Neural cell (in vitro differentiated cells): ENCODE data around the gene FGD6. TPM values are rescaled to one million over a fixed set of nuclear protein-coding genes. Genes with fewer than 3 reads are reported as not detected.

Experiments
- H2AFZ ChIP-seq: fragments of 200-600, 300-800 bp; sonication (generic), shearing (Covaris generic); 2 replicates; pipeline ENCODE4 v1.6.0; 2014; ENCODE audit warnings: low read depth, mild to moderate bottlenecking, antibody characterized with exemption, low read length, moderate library complexity
- H3F3A ChIP-seq: fragments of 200-600 bp; shearing (Covaris generic); 2 replicates; pipeline ENCODE4 v1.6.1; 2016; ENCODE audit warnings: mild to moderate bottlenecking, moderate library complexity, mixed read lengths, antibody characterized with exemption, low read length; ENCODE audit not compliant: insufficient read depth, poor library complexity, severe bottlenecking
- H3K27ac ChIP-seq: fragments of 200-600, 300-800 bp; sonication (generic), shearing (Covaris generic); 2 replicates; pipeline ENCODE4 v1.5.1; 2014; ENCODE audit warnings: mild to moderate bottlenecking, low read length, moderate library complexity
- H3K27me3 ChIP-seq: fragments of 300-800, 200-600 bp; sonication (generic), shearing (Covaris generic); 2 replicates; pipeline ENCODE4 v1.6.0; 2014; ENCODE audit warnings: mild to moderate bottlenecking, low read depth, low read length, moderate library complexity; ENCODE audit not compliant: insufficient read depth
- H3K36me3 ChIP-seq: fragments of 300-800, 200-600 bp; sonication (generic), shearing (Covaris generic); 2 replicates; pipeline ENCODE4 v1.5.1; 2014; ENCODE audit warnings: mild to moderate bottlenecking, antibody characterized with exemption, low read length, moderate library complexity; ENCODE audit not compliant: insufficient read depth
- H3K4me2 ChIP-seq: fragments of 300-800, 200-600 bp; sonication (generic), shearing (Covaris generic); 2 replicates; pipeline ENCODE4 v1.6.0; 2014; ENCODE audit warnings: mild to moderate bottlenecking, low read length
- H3K4me3 ChIP-seq: fragments of 300-800, 200-600 bp; sonication (generic), shearing (Covaris generic); 2 replicates; pipeline ENCODE4 v1.5.1; 2014; ENCODE audit warnings: mild to moderate bottlenecking, low read length, moderate library complexity
- H3K79me2 ChIP-seq: fragments of 200-600 bp; shearing (Covaris generic); replicated peaks from 2 replicates; pipeline ENCODE4 v1.6.0; 2014; ENCODE audit warnings: mild to moderate bottlenecking, low read length, moderate library complexity; ENCODE audit not compliant: insufficient read depth
- H3K9ac ChIP-seq: fragments of 300-800, 200-600 bp; sonication (generic), shearing (Covaris generic); 2 replicates; pipeline ENCODE4 v1.6.1; 2016; ENCODE audit warnings: mild to moderate bottlenecking, low read length, mixed read lengths
- H3K9me2 ChIP-seq: fragments of 200-600 bp; shearing (Covaris generic); 2 replicates; pipeline ENCODE4 v1.6.1; 2016; ENCODE audit warnings: mild to moderate bottlenecking, low read length, mixed read lengths; ENCODE audit not compliant: insufficient read depth
- H3K9me3 ChIP-seq: fragments of 200-600, 300-800 bp; sonication (generic), shearing (Covaris generic); 2 replicates; pipeline ENCODE4 v1.6.1; 2016; ENCODE audit warnings: mild to moderate bottlenecking, mixed run types, low read length, moderate library complexity, mixed read lengths
- H4K20me1 ChIP-seq: fragments of 200-600 bp; shearing (Covaris generic); 2 replicates; pipeline ENCODE4 v1.6.1; 2016; ENCODE audit warnings: mild to moderate bottlenecking, mixed run types; ENCODE audit not compliant: insufficient read depth
- EP300 ChIP-seq: fragments of 450-650 bp; conservative IDR thresholded peaks from 2 replicates; pipeline ENCODE4 v1.6.1; 2014; ENCODE audit warnings: antibody characterized with exemption, mild to moderate bottlenecking, moderate library complexity; ENCODE audit not compliant: poor library complexity, severe bottlenecking
- EZH2 ChIP-seq: fragments of 200-600, 300-800 bp; shearing (Covaris generic), sonication (generic); IDR thresholded peaks from 2 replicates; pipeline ENCODE4 v1.6.1; 2014; ENCODE audit warnings: antibody characterized with exemption, low read length, borderline replicate concordance, mild to moderate bottlenecking; ENCODE audit not compliant: insufficient read depth, poor library complexity, severe bottlenecking
- MXI1 ChIP-seq: fragments of 450-650 bp; conservative IDR thresholded peaks from 2 replicates; pipeline ENCODE4 v1.6.1; 2014; ENCODE audit warnings: antibody characterized with exemption, mild to moderate bottlenecking; ENCODE audit not compliant: poor library complexity, severe bottlenecking
- POLR2AphosphoS5 ChIP-seq: IDR thresholded peaks from 2 replicates; pipeline ENCODE4 v1.6.1; 2012
- RAD21 ChIP-seq: fragments of 450-650 bp; conservative IDR thresholded peaks from 2 replicates; pipeline ENCODE4 v1.6.1; 2014; ENCODE audit warnings: antibody characterized with exemption, mild to moderate bottlenecking, moderate library complexity
- SMC3 ChIP-seq: fragments of 450-650 bp; conservative IDR thresholded peaks from 2 replicates; pipeline ENCODE4 v1.6.1; 2014; ENCODE audit warnings: antibody characterized with exemption, mild to moderate bottlenecking, moderate library complexity; ENCODE audit not compliant: poor library complexity
- TAF1 ChIP-seq: IDR thresholded peaks from 2 replicates; pipeline ENCODE4 v1.6.1; 2012; ENCODE audit warnings: low read depth
- polyA plus RNA-seq: library from polyadenylated mRNA; depleted of rRNA; stranded (reverse); fragments of >200 nt; gene quantifications from 2 replicates; pipeline ENCODE4 v1.2.3, GENCODE V29; 2014
- TF ChIP-seq, protein P1 (sequence below): IDR thresholded peaks from 2 replicates; pipeline ENCODE4 v1.6.1; 2012; ENCODE audit warnings: borderline replicate concordance
- TF ChIP-seq, protein P2 (sequence below): fragments of 450-650 bp; IDR thresholded peaks from 2 replicates; pipeline ENCODE4 v1.5.1; 2014; ENCODE audit warnings: antibody characterized with exemption, mild to moderate bottlenecking, moderate library complexity; ENCODE audit not compliant: poor library complexity, severe bottlenecking

The FGD6 gene
- polyA plus RNA-seq, 1 donor from 2014 or later = 4.6 TPM

DNA sequence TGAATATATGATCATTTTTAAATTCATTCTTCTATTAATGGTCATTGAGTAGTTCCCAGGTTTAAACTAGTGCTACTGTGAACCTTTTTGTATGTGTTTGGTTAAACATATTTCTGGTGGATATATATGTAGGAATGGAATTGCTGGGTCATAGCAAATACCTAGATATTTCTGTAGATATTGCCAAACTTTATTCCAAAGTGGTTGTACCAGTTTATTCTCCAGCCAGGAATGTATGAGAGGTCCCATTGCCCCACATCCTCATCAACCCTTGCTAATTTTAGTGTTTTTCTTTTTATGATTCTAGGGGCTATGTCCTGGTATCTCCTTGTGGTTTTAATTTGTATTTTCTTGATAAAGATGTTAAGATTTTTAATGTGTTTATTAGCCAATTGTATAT lies 3.5 kb upstream of the FGD6 start:
- Histone ChIP-seq H2AFZ (no peak overlapping the region), H3K27ac (peak overlapping the region; percentile 99), H4K20me1 (peaks cover 17% of the 10 kb centered on the region), H3K9ac (no peak overlapping the region), H3K27me3 (no peaks in the 10 kb centered on the region), H3K9me3 (no peaks in the 10 kb centered on the region), H3F3A (peaks cover 4% of the 10 kb centered on the region), H3K79me2 (peaks cover 81% of the 10 kb centered on the region), H3K4me3 (peak overlapping the region; percentile 82), H3K36me3 (no peaks in the 10 kb centered on the region), H3K4me2 (peak overlapping the region; percentile 38), H3K9me2 (no peaks in the 10 kb centered on the region)
- TF ChIP-seq, protein P1, sequence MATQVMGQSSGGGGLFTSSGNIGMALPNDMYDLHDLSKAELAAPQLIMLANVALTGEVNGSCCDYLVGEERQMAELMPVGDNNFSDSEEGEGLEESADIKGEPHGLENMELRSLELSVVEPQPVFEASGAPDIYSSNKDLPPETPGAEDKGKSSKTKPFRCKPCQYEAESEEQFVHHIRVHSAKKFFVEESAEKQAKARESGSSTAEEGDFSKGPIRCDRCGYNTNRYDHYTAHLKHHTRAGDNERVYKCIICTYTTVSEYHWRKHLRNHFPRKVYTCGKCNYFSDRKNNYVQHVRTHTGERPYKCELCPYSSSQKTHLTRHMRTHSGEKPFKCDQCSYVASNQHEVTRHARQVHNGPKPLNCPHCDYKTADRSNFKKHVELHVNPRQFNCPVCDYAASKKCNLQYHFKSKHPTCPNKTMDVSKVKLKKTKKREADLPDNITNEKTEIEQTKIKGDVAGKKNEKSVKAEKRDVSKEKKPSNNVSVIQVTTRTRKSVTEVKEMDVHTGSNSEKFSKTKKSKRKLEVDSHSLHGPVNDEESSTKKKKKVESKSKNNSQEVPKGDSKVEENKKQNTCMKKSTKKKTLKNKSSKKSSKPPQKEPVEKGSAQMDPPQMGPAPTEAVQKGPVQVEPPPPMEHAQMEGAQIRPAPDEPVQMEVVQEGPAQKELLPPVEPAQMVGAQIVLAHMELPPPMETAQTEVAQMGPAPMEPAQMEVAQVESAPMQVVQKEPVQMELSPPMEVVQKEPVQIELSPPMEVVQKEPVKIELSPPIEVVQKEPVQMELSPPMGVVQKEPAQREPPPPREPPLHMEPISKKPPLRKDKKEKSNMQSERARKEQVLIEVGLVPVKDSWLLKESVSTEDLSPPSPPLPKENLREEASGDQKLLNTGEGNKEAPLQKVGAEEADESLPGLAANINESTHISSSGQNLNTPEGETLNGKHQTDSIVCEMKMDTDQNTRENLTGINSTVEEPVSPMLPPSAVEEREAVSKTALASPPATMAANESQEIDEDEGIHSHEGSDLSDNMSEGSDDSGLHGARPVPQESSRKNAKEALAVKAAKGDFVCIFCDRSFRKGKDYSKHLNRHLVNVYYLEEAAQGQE = no peak
- TF ChIP-seq MXI1 (no peak), TAF1 (no peak), EP300 (no peak), EZH2 (no peak), RAD21 (no peak), SMC3 (no peak), POLR2AphosphoS5 (no peak)
- TF ChIP-seq, protein P2, sequence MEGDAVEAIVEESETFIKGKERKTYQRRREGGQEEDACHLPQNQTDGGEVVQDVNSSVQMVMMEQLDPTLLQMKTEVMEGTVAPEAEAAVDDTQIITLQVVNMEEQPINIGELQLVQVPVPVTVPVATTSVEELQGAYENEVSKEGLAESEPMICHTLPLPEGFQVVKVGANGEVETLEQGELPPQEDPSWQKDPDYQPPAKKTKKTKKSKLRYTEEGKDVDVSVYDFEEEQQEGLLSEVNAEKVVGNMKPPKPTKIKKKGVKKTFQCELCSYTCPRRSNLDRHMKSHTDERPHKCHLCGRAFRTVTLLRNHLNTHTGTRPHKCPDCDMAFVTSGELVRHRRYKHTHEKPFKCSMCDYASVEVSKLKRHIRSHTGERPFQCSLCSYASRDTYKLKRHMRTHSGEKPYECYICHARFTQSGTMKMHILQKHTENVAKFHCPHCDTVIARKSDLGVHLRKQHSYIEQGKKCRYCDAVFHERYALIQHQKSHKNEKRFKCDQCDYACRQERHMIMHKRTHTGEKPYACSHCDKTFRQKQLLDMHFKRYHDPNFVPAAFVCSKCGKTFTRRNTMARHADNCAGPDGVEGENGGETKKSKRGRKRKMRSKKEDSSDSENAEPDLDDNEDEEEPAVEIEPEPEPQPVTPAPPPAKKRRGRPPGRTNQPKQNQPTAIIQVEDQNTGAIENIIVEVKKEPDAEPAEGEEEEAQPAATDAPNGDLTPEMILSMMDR = no peak

DNA sequence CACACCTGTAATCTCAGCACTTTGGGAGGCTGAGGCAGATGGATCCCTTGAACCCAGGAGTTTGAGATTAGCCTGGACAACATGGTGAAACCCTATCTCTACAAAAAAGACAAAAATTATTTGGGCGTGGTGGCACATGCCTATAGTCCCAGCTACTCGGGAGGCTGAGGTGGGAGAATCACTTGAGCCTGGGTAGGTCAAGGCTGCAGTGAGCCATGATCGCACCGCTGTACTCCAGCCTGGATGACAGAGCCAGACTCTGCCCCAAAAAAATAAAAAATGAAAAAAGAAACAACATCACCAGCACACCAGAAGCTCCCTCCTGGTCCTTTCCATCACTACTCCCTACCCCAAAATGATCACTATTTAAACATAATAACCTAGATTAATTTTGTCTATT lies 2.9 kb upstream of the FGD6 start:
- Histone ChIP-seq H3K36me3 (no peaks in the 10 kb centered on the region), H4K20me1 (peaks cover 17% of the 10 kb centered on the region), H3K4me3 (peak overlapping the region; percentile 82), H3K27ac (peak overlapping the region; percentile 99), H3K27me3 (no peaks in the 10 kb centered on the region), H3F3A (peaks cover 4% of the 10 kb centered on the region), H3K79me2 (peaks cover 81% of the 10 kb centered on the region), H2AFZ (no peak overlapping the region), H3K4me2 (peak overlapping the region; percentile 38), H3K9me3 (no peaks in the 10 kb centered on the region), H3K9ac (peak overlapping the region; percentile 98), H3K9me2 (no peaks in the 10 kb centered on the region)
- TF ChIP-seq SMC3 = no peak
- TF ChIP-seq, protein P1 = no peak
- no peak for TF ChIP-seq RAD21
